Psoas muscle (tissue), 8 donors: ENCODE data around the gene BPIFA3. TPM values are rescaled to one million over a fixed set of nuclear protein-coding genes. Genes with fewer than 3 reads are reported as not detected.

Source experiments
- ATAC-seq, 4 donors: fragments of 200-7000 bp; cut with Tn5 transposase; one replicate each; pipeline ENCODE4 v1.9.1; 2020; ENCODE audit warnings: moderate library complexity in 3 of 4, mild to moderate bottlenecking in 2 of 4
- DNase-seq, 2 donors: peaks; one replicate each; pipeline ENCODE4 v3.0.0-alpha.2; 2020
- H3K27ac ChIP-seq: fragments of 200-600 bp; one replicate; pipeline ENCODE4 v1.8.0; 2022
- H3K27me3 ChIP-seq, 3 donors: fragments of 200-600 bp in 1 of 3; one replicate each; pipeline versions ENCODE4 v1.6.1 to v1.8.0; 2013 to 2022; ENCODE audit warnings: low read length in 2 of 3, mild to moderate bottlenecking in 2 of 3, moderate library complexity in 1 of 3; ENCODE audit not compliant: insufficient read depth in 3 of 3
- H3K36me3 ChIP-seq, 2 donors: fragments of 200-600 bp in 1 of 2; one replicate each; pipeline versions ENCODE4 v1.6.1 to v1.8.0; 2013 to 2022; ENCODE audit warnings: low read depth in 1 of 2, mild to moderate bottlenecking in 1 of 2, moderate library complexity in 1 of 2; ENCODE audit not compliant: insufficient read depth in 1 of 2
- H3K4me1 ChIP-seq: fragments of 200-600 bp; one replicate; pipeline ENCODE4 v1.8.0; 2022
- H3K4me3 ChIP-seq: fragments of 200-600 bp; one replicate; pipeline ENCODE4 v1.8.0; 2022; ENCODE audit warnings: mild to moderate bottlenecking
- H3K9me3 ChIP-seq: fragments of 200-600 bp; one replicate; pipeline ENCODE4 v1.8.0; 2022
- WGBS, 3 donors: extraction: QIAGEN DNeasy Blood & Tissue Kit; methylation state at CpG; one replicate each; pipeline versions ENCODE4 v1.1.6 to v1.1.7; 2013; 5-methylcytosine and 5-hydroxymethylcytosine counted together
- intact Hi-C, 2 donors: fragments of 100-400 bp; cut with DNase I; formaldehyde crosslinking; loops; one replicate each; pipeline versions ENCODE4 v1.11.0 to v1.14.2; 2022
- polyA plus RNA-seq, 3 donors: library from polyadenylated mRNA; stranded (reverse); fragments of 200-250 nt; gene quantifications; one replicate each; pipeline ENCODE4 v1.2.3, GENCODE V29; 2013
- total RNA-seq, 4 donors: library from RNA; stranded (reverse); fragmentation: NEBNext Ultra II Directional in 2 of 4; extraction: Animal tissue kit (Norgen Biotek cat#: 25700) in 2 of 4; gene quantifications; one replicate each; pipeline versions ENCODE4 v1.2.1 to v1.2.4, GENCODE V29; 2021 to 2023
- TF ChIP-seq, protein P1 (sequence below): fragments of 200-600 bp; IDR thresholded peaks from one replicate; pipeline ENCODE4 v1.8.0; 2022; ENCODE audit warnings: antibody characterized with exemption
- donor health status: healthy with polysubstance abuse.
- donor health status: DM: no; HTN: no; CAD: no; lungs with moderate emphysema.
- donor health status: Bipolar disorder and iron deficiency.
- donor health status: healthy.
- donor health status: DM: yes; HTN: yes; CAD: no.
- donor health status: DM: no; HTN: no; CAD: no.
- donor health status: DM: no; HTN: no; CAD: no.
- donor health status: DM: yes; HTN: yes; CAD: no.

BPIFA3 gene
- total and polyA plus RNA-seq, 7 donors: not detected

DNA sequence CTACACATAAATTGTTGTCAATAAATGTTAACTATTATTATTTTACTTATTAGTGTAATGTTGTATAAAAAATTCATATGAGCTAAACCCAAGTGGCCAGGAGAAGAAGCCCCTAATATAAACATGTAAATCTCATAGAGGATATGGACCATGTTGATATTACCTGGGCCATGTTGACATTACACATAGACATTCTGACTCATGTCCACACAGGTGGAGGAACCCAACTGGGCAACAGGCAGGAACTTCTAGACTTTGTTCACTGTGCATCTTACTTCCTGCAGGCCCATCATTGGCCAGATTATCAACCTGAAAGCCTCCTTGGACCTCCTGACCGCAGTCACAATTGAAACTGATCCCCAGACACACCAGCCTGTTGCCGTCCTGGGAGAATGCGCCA is 42.0 kb upstream of the BPIFA3 start:
- ATAC-seq: no peak
- H3K4me3 ChIP-seq: no peak overlapping the region
- no peak for DNase-seq
- WGBS, 3 donors: 72 to 84% (median 76%) methylated on average over 3 of the region's 3 CpGs
- H3K36me3 ChIP-seq: no peaks in the 10 kb centered on the region
- H3K27me3 ChIP-seq: no peaks in the 10 kb centered on the region
- no peak overlapping the region for H3K27ac ChIP-seq
- H3K9me3 ChIP-seq: peaks cover 5% of the 10 kb centered on the region
- intact Hi-C loops: no loop called here
- H3K4me1 ChIP-seq: no peaks in the 10 kb centered on the region
- TF ChIP-seq, protein P1, sequence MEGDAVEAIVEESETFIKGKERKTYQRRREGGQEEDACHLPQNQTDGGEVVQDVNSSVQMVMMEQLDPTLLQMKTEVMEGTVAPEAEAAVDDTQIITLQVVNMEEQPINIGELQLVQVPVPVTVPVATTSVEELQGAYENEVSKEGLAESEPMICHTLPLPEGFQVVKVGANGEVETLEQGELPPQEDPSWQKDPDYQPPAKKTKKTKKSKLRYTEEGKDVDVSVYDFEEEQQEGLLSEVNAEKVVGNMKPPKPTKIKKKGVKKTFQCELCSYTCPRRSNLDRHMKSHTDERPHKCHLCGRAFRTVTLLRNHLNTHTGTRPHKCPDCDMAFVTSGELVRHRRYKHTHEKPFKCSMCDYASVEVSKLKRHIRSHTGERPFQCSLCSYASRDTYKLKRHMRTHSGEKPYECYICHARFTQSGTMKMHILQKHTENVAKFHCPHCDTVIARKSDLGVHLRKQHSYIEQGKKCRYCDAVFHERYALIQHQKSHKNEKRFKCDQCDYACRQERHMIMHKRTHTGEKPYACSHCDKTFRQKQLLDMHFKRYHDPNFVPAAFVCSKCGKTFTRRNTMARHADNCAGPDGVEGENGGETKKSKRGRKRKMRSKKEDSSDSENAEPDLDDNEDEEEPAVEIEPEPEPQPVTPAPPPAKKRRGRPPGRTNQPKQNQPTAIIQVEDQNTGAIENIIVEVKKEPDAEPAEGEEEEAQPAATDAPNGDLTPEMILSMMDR: no peak

DNA sequence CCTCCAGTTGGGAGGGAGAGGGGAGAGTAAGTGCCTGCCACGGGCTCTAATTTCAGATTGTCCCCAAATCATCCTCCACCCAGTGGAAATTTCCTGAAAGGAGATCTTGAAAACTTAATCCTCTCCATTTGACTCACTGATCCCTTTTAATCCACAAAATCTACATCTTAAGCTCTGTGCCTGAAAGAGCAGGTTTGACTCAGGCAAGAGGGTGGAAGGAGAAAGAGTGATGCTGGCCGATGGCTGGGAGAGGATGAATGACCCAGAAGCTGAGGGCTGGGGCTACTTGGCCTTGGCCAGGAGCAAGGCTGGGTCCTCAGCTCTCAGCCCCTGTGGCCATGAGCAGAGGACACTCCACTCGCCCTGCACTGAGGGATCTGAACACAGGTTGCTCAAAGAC is 41.1 kb upstream of the BPIFA3 start:
- WGBS, 3 donors: 41 to 57% (median 48%) methylated on average over 3 of the region's 3 CpGs
- no peaks in the 10 kb centered on the region for H3K4me1 ChIP-seq
- intact Hi-C loops: no loop called here
- no peak overlapping the region for H3K27ac ChIP-seq
- ATAC-seq (no peak), DNase-seq (no peak)
- H3K27me3 ChIP-seq: no peaks in the 10 kb centered on the region
- TF ChIP-seq, protein P1: no peak
- no peaks in the 10 kb centered on the region for H3K36me3 ChIP-seq
- no peak overlapping the region for H3K4me3 ChIP-seq
- peaks cover 2% of the 10 kb centered on the region for H3K9me3 ChIP-seq

DNA sequence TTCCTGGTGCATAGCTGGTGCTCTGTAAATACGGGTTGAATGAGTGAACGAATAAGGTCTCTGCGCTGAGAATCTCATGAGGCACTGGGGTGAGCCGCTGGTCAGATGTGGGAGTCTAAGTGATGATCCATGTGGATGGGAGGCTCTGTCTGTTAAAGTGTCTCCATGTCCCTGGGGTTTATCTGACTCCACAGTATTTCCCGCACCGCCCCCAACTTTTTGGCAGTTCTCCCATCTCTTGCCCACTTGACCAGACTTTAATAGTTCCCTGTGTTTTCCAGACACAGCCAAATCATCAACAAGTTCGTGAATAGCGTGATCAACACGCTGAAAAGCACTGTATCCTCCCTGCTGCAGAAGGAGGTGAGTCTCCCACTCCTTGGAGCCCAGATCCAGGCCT is 39.3 kb upstream of the BPIFA3 start:
- Histone ChIP-seq H3K9me3 (no peaks in the 10 kb centered on the region), H3K4me1 (no peaks in the 10 kb centered on the region), H3K27ac (no peak overlapping the region), H3K27me3 (no peaks in the 10 kb centered on the region), H3K36me3 (no peaks in the 10 kb centered on the region), H3K4me3 (no peak overlapping the region)
- no peak for DNase-seq
- intact Hi-C loops: no loop called here
- no peak for ATAC-seq
- TF ChIP-seq, protein P1: no peak
- WGBS, 3 donors: 62 to 72% (median 67%) methylated on average over 9 of the region's 9 CpGs

DNA sequence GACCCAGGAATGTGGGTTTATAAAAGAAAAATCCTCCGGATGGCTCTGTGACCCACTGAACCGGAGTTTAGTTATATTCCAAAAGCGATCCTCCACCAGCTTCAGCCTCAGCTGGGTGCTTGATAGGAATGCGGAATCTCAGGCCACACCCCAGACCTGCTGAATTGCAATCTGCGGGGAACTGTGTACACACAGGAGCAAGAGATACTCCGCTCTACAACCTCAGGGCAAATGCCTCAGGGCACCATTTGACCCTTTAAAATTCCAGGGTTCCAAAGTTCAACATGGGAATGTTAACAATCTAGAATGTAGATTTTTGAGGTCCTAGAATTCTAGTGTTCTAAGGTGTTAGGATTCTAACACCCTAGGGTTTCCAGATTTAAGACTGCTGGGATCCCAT is 38.4 kb upstream of the BPIFA3 start:
- Histone ChIP-seq H3K4me1 (no peaks in the 10 kb centered on the region), H3K27me3 (no peaks in the 10 kb centered on the region), H3K9me3 (peaks cover 4% of the 10 kb centered on the region), H3K4me3 (no peak overlapping the region), H3K36me3 (no peaks in the 10 kb centered on the region), H3K27ac (no peak overlapping the region)
- TF ChIP-seq, protein P1: no peak
- intact Hi-C loops: no loop called here
- 68 to 73% (median 72%) methylated on average over 6 of the region's 6 CpGs for WGBS, 3 donors
- no peak for ATAC-seq
- DNase-seq: no peak

DNA sequence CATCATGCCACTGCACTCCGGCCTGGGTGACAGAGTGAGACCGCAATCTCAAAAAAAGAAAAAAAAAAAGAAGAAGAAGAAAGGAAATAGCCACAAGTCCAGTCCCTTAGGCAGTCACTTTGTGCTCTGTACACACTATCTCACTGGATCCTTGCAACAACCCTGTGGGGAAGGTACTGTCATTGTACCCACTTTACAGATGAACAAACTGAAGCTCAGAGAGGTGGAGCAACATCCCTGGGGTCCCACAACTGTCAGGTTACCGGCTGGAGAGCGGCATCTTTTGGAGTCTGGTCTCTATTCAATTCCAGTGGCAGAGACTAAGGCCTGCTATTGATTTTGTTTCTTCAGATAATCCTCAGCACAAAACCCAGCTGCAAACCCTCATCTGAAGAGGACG is 37.0 kb upstream of the BPIFA3 start:
- Histone ChIP-seq H3K36me3 (no peaks in the 10 kb centered on the region), H3K4me3 (no peak overlapping the region), H3K27ac (no peak overlapping the region), H3K27me3 (no peaks in the 10 kb centered on the region), H3K4me1 (no peaks in the 10 kb centered on the region), H3K9me3 (peaks cover 4% of the 10 kb centered on the region)
- intact Hi-C loops: no loop called here
- DNase-seq (no peak), ATAC-seq (no peak)
- TF ChIP-seq, protein P1: no peak
- WGBS, 3 donors: 85 to 88% (median 85%) methylated on average over 5 of the region's 5 CpGs
